NCI-H524 (cell line): Measurements from ENCODE around the gene MYO5A.
"Not testable (repeated sequence)": the region's sequence is repeated elsewhere in the genome, so short reads cannot be mapped to it uniquely, and the experiment has no call there.

ENCODE experiments used
- DNase-seq, 2 experiments: peaks; one replicate each; lab custom pipeline; 2025; lab: John Stamatoyannopoulos, UW

The MYO5A gene

DNA sequence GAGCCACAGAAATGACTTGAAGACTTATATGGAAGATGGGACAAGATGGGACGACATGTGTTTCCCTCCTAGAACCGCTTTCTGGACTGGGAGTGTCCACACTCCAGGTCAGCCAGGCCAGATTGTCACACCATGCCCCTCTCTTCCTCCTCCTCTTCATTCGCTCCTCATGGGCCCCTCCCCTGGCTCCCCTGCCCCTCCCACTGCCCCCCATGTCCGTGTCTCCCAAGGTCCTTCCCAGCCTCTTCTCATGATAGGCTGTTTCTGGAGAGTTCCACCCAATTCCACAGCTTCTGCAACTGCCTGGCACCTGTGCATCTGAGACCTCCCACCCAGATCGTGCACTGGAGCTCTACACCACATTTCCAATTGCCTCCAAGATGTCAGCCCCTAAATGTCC is 239.7 kb downstream of the MYO5A start:
- no peak for DNase-seq

GRCh38 chr15:52288051-52288942 is 240.4 kb downstream of the MYO5A start:
- no peak for DNase-seq

DNA sequence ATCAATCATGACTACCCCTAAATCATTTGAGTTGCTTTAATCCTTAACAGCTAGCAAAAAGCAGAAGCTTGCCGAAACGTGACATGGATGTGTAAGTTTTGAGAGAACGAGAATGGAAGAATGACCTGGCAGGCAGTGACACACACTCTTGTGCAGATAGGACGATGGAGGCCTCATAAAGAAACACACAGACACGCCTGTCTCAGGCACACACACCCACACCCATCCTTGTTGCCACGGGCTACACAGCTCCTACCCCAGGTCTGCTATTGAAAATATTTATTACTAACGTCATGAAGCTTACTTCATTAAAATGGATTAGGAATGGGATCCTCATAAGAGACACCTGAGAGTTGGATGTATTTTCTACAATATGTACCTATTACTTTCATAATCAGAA is 241.6 kb downstream of the MYO5A start:
- no peak for DNase-seq

DNA sequence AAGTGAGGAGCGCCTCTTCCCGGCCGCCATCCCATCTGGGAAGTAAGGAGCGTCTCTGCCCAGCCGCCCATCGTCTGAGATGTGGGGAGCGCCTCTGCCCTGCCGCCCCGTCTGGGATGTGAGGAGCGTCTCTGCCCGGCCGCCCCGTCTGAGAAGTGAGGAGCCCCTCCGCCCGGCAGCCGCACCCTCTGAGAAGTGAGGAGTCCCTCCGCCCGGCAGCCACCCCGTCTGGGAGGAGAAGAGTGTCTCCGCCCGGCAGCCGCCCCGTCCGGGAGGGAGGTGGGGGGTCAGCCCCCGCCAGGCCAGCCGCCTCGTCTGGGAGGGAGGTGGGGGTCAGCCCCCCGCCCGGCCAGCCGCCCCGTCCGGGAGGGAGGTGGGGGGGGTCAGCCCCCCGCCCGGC is 242.7 kb downstream of the MYO5A start:
- DNase-seq, result not testable (repeated sequence)

DNA sequence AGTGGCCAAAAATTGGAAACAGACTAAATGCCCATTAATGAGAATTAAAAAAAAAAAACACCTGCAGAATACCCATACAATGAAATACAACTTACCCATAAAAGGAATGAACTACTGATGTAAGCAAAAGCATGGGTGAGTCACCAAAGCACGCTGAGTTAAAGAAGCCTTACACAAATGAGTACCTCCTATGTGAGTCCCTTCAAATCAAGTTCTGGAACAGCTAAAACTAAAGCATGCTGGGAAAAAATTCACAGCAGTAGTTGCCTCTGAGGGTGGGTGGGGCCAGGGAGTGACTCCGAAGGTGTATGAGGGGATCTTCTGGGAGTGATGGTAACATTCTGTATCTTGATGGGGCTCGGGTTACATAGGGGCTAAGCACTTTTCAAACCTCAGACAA is 244.5 kb downstream of the MYO5A start:
- no peak for DNase-seq

- no peak for DNase-seq
Measured at GRCh38 chr15:52283281-52283680, 245.4 kb downstream of the MYO5A start.

- no peak for DNase-seq
Measured at GRCh38 chr15:52282418-52282817, 246.3 kb downstream of the MYO5A start.

- DNase-seq, result no peak
Measured at GRCh38 chr15:52281085-52282035, 247.3 kb downstream of the MYO5A start.

DNA sequence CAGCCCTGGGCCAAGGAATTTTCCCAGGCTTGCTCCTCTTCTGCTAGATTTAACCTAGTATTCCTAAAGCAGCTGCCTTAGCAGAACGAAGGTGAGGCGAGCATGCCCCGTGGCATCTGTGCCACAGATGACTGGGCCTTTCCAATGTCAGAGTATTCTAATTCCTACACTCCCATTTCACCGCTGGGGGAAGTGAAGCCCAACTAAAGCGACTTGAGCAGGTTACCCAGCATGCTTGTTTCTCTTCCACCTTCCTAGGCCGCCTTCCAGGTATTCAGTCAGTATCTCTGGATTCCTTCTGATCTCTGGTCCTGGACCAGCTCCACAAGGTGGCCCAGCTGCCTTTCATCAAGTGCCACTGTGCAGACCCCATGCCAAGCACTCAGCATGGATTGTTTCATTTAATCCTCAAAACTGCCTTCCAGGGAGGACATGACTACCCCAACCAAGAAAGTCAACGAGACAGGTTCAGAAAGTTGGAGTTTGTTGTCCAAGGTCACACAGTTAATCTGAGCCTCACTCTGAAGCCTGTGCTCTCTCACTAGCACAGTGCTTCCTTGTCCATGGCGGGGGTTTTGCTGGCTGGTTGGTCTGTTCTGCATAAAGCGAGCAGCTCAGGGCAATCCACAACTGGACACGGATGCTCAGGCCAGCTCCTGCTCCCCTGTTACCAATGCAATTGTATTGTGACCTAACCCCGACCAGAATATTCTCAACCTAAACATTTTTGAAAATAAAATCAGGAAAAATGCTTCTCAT is 248.2 kb downstream of the MYO5A start:
- no peak for DNase-seq

DNA sequence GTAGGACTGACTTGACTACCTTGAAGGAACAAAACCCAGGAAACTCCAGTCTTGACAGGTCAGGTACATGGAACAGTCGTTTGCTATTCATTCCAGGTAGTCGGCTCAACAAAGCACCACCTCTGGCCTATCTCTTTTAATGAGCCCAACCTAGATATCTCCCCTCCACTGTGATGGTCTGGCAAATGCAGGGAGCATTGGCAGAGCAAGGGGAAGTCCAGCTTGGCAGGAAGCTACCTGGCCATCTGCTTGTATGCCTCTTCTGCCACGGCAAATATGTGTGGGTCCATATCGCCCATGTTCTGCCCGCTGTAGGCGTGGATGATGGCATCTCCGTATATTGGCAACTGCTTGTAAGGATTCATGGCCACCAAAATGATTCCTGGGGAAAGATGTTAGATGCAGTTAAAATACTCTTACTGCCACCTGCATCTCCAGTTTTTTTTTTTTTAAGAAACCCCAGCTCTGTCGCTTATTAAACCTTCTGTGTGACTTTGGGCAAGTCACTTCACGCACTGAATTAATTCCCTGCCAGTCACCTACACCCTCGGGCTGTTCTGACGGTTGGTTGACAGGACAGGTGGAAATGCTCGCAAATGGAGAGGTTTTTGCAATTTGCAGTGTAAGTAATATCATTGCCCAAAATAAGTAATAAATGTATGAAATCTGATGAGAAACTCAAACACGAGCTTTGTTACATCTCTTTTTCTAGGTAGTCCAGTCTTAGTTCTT is 249.9 kb downstream of the MYO5A start:
- DNase-seq, result no peak

DNA sequence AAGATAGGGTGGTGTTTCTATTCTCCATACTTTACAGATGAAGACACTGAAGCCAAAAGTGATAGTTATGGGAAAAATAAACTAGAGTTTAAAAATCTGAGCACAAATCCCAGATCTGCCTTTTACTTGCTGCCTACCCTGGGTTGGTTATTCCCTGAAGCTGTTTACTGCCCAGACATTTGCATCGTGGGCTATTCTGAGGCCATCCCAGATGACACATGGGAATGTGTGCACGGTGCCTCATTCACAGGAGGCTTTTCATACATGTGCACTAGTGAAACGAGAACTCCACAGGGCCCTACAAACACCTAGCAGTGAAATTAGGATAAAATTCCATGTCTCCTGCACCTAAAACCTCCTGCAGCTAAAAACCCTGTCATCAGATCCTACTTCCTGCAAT is 250.5 kb downstream of the MYO5A start:
- no peak for DNase-seq

DNA sequence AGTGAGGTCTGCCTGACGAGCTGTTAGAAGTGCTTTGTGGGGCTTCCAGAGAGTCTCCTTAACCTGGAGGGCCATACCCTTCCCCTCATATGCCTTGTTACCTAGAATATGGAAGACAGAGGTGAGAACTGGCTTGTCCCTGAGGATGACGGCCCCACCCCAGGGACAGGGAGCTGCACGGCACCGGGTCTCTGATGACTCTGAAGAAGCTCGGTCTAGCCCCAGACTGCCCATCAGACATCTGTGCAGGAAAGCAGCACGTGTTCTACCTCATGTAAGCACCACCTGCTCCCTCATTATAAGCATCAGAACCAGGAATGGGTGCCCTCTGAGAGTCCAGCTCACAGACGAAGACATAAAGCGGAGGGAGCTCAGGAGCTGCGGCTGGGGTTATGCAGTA is 251.1 kb downstream of the MYO5A start:
- no peak for DNase-seq

- no peak for DNase-seq
Measured at GRCh38 chr15:52276256-52276770, 252.4 kb downstream of the MYO5A start.

- no peak for DNase-seq
Measured at GRCh38 chr15:52263563-52264282, 265.0 kb downstream of the MYO5A start.

DNA sequence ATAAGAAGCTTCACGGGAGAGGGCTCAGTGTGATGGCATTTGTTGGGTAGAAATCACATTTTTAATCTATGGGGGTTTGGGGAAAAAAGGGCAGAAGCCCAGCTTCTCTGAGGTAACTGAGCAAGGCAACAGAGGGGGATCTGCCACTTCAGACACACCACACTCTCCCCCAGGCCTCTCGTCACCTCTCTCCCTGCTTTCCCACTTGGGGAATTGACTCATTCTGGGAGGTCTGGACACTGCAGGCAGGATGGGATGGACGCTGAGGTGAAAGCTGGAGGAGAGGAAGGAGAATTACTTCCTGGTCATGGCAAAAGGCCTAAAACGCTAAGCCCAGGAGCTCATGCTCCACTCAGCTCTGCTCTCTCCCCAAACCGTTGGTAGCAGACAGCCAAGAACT is 266.3 kb downstream of the MYO5A start:
- no peak for DNase-seq

DNA sequence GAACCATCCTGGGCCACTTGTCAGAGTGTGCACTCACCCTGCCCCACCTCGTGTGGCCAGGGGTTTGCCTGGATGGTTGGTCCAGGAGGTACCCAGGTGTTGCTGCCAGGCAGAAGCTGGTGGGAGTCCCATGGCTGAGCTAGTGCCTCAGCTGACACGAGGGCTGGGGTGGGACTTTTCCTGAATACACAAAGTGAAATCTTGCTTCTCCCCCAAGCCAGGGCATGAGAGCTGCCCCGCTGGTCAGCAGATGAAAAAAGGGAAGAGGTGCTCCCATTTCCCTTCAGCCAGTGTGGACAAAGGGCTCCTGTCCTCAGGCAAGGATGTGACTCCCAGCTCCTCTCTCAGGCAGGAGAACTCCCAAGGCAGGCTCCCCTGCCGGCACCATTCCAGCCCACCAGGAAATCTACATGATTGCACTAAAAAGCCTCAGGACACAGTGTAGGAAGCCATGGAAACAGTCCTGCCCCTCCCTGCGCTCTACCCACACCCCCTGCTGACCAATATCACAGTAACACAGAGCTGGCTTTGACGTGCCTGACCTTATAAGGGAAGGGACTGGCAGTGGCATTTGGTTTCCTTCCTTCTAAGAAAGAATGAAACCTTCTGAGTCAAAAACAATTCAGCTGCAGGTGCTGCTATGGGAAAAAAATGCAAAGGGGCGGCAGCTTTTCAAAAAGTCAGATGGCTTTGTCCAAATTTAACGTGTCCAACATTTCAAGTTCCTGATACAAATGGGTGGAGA is 267.0 kb downstream of the MYO5A start:
- no peak for DNase-seq

GRCh38 chr15:52261026-52261425 is 267.7 kb downstream of the MYO5A start:
- no peak for DNase-seq

DNA sequence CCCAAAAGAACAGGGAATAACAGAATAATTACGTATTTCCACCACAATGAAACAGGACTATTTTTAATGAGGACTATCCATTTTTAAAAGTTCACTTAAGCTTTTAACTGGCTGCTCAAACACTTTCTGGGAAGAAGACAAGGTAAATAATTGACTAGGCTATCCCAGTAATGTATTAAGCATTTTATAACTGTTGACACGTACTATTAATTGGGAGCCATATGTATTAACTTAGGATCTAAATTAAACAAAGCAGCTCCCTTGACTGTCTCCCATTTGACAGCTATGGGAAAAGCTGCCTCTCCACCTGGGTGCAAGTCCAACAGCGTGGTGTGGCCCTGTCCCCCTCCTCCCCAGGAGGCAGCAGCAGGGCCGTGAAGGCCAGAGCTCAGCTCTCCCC is 269.2 kb downstream of the MYO5A start:
- DNase-seq, result no peak

DNA sequence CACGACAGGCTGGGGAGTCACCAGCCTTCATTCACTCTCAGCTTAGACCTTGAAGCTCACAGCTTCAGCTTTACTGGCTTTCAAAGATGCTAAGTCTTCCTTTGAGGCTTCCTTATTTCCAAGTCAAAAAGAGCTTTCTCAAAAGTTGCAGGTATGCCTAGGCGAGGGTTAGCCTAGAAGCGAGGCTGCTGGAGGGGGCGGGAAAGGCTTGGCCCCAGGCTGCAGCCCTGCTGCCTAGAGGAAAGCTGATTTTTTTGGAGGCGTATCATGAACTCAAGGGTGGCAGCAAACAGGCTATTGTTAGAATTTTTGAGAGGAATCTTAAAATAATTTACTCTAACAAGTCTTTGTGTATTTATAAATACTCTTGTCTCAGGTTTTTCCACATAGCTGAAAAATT is 270.2 kb downstream of the MYO5A start:
- peak in 1 of 2 experiments; percentile 9 for DNase-seq

DNA sequence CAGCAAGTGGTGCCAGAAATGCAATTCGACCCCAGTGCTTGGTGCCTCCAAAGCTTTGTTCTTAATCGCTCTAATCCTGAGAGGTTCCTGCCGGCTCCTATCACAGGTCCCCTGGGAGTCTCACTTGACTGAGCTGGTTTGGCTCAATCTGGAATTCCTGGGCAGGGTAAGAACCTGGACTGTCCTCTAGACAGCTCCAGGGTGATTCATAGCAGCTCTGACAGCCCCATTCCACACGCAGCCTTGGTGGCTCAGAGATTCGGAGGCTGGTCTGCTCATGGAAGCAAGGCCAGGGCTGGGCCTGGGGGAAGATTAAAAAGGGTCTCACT is 271.0 kb downstream of the MYO5A start:
- DNase-seq, result peak; percentile 97 to 98
